GM18909 (cell line): ENCODE results near the gene ZNF549.

ENCODE experiments used
- ATAC-seq: cut with Tn5 transposase; IDR thresholded peaks from one replicate; pipeline ENCODE4 v1.9.1; 2021; ENCODE audit warnings: mild to moderate bottlenecking; ENCODE audit not compliant: unreplicated experiment, poor library complexity

The ZNF549 gene

GRCh38 chr19:57566396-57567265, 39.5 kb downstream of the ZNF549 start:
- no peak for ATAC-seq

DNA sequence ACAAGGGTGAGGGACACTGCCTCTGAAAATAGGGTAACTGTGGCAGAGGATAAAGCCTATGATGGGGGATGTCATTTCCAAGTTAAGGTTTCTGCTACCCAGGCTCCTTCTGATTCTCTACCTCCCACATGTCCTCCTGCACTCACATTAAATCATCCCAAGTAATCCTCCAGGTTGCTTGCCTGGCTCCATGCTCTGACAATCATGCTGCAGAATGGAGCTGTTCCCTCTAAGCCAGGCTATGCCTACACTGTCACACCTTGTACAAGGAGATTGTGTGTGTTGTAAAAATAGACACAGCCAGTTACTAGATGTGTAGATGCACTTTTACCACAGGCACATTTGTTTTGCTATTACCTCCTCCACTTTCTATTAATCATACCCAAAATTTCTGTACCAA, 43.6 kb downstream of the ZNF549 start:
- no peak for ATAC-seq

DNA sequence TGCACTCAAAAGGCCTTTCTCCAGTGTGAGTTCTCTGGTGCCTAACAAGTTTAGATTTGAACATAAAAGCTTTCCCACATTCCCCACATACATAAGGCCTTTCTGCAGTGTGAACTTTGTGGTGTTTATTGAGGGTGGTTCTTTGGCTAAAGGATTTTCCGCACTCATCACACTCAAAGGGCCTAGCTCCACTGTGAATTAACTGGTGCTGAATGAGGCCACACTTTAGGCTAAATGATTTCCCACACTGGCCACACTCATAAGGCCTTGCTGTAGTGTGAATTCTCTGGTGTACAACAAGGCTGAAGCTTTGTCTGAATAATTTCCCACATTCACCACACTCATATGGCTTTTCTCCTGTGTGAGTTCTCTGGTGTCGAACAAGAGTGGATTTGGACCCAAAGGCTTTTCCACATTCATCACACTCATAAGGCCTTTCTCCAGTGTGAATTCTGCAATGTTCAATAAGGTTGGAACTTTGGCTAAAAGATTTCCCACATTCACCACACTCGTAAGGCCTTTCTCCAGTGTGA, 45.3 kb downstream of the ZNF549 start:
- no peak for ATAC-seq

- no peak for ATAC-seq
These were observed 49.5 kb downstream of the ZNF549 start for GRCh38 chr19:57576661-57577060.

GRCh38 chr19:57578487-57579205, 51.5 kb downstream of the ZNF549 start, which contains the start of gene ZNF416:
Gene ZNF416 (minus strand): TSS chr19:57578911. CDS start chr19:57578704, 207 bp downstream.
- ATAC-seq = peak; percentile 95

DNA sequence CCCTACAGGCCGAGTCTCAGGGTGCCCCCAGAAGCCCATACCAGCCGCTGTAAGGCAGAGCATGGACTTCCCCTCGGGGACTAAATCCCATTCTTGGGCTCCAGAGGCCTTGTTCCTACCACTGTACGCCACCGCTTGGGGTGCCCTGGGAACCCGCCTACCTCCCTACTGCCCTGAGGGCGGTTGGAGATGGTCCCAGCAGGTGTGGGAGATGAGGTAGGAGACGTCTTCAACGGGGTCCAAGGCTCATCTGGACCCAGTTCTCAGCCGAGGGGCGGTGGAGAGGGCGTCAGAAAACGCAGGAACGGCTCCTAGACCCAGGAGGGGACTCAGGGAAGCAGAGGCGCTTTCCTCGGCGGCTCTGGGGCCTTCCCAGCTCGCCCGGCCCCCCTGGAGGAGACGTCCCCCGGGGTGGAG, 56.0 kb downstream of the ZNF549 start:
- ATAC-seq = no peak

DNA sequence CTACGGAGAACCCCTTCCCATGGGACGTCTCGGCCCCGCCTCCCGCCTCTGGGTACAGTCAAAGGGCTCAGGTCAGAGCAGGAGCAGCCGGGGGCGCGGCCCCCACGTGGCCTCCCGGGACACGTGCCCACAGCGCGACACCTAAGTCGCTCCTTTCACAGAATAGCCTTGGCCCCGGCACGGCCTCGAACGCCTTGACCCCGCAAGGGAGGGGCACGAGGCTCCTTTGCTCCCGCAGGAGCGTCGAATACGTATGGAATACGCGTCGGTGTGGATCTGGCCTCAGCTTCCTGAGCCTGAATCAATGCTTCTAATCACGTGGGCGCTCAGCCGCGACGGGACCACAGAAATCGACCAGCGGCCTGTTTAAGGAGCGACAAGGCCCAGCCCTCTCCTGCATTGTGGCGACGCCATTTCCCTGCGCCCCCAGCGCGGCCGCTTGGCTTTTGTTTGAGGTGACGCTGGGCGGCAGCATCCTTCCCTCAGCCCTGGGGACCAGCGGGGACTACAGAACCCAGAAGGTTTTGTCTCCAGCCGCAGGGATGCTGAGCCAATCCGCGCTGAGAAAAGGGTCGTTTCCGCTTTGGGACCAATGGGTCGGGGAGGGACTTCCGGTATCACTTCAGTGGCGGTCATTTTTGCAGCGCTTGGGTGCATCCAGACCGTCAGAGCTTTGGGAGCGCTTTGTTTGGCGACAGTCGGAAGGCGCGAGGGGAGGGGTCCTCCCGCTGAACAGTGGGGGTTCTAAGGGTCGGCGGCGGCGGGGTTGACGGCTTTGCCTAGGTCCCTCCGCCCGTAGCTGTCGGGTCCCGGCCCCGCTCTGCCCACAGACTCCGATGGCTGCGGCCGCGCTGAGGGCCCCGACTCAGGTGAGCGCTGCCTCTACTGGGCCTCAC, 56.6 kb downstream of the ZNF549 start, which contains the start of gene ZIK1:
ZIK1 (plus strand) TSS at position 625 of the 896 bp plus-strand sequence; CDS start at position 837, 212 bp downstream.
- ATAC-seq = peak; percentile 86

GRCh38 chr19:57587529-57587928, 60.4 kb downstream of the ZNF549 start:
- ATAC-seq = no peak

DNA sequence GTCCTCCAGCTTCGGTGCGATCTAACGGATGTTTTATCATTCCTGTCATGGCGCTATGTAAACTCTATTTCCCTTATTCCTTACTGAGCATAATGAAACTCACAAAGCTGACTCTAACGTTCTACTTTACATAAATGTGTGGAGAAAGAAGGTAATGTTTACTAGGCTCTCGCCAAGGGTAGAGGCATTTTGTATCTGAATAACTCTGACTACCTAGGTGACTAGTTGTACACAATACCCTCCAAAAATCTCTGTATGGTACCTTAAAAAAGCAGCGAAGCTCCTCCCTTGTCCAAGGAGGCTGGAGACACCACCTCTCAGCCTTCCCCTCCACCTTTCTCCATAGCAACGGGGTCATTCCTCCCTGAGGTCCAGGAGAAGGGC, 72.2 kb downstream of the ZNF549 start:
- no peak for ATAC-seq

DNA sequence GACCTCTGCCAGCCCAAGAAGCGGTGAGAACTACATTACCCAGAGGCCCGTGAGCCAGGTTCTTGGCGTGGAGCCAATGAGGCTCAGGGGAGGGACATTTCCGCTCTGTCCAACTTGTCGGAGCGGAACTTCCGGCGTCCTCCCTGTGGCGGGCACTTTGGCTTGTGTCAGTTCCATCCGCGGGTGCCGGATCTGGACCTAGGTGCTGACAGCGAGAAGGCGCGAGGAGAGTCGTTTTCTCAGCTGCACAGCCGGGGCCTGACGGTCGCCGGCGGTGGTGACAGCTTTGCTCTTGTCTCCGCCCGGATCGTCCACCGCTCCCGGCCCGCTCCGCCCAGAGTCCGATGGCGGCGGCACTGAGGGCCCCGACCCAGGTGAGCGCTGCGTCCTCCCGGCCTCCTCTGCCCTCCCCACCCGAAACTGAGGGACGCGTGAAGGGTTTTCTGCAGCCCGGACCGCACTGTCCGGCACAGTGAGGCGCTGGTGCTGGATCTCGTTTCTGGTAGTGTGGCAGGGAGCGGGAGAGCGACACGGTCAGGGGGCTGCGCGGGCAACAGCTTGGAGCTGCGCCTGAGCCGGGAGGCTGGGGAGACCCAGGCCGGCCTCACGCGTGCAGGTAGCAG, 72.7 kb downstream of the ZNF549 start, which contains the start of gene ZNF530:
ZNF530 (plus strand) TSS at position 125 of the 623 bp plus-strand sequence. CDS start 4,461 bp downstream, outside the sequence.
- ATAC-seq = peak; percentile 95

DNA sequence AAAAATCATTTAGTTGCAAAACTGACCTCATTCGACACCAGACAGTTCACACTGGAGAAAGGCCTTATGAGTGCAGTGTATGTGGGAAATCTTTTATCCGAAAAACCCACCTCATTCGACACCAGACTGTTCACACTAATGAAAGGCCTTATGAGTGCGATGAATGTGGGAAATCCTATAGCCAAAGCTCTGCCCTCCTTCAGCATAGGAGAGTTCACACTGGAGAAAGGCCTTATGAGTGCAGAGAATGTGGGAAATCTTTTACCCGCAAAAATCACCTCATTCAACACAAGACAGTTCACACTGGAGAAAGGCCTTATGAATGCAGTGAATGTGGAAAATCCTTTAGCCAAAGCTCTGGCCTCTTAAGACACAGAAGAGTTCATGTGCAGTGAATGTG, 79.8 kb downstream of the ZNF549 start:
- no peak for ATAC-seq
